HCT116 (cell line): ENCODE measurements around the gene TMEM132C. TPM values are rescaled to one million over a fixed set of nuclear protein-coding genes. Genes with fewer than 3 reads are reported as not detected.

Experiments
- ATAC-seq: fragments of 200-7000 bp; cut with Tn5 transposase; 2 replicates; pipeline ENCODE4 v1.9.1; 2020; ENCODE audit warnings: mild to moderate bottlenecking, moderate library complexity
- BruUV-seq: library from RNA; stranded (reverse); fragments of 400-500 nt; replicated peaks from 2 replicates; lab custom pipeline; 2021; lab: Mats Ljungman, UMichigan
- CTCF ChIA-PET: fragments of 300-600 bp; sonication (Branson Sonifier 250); formaldehyde crosslinking; loops from one replicate; lab custom pipeline; 2021; ENCODE audit warnings: antibody characterized with exemption; lab: Charles Lee
- POLR2A ChIA-PET: fragments of 300-600, 350-600 bp; sonication (Branson Sonifier 250); formaldehyde crosslinking; loops from one replicate; lab custom pipeline; 2021; ENCODE audit warnings: antibody characterized with exemption; lab: Charles Lee
- RAD21 ChIA-PET, 2 experiments: fragments of 300-600 bp; sonication (Branson Sonifier 250); formaldehyde crosslinking; loops; one replicate each; lab custom pipeline; 2023; ENCODE audit warnings: low total read pairs in 2 of 2; ENCODE audit not compliant: uncharacterized antibody in 2 of 2, unreplicated experiment in 2 of 2, low non-redundant PET in 1 of 2; lab: Charles Lee
- DNase-seq: peaks from one replicate; pipeline ENCODE4 v3.0.0-alpha.2; 2010; ENCODE audit warnings: low read depth, low spot score
- H2AFZ ChIP-seq: fragments of 200-600 bp; shearing (Covaris generic), sonication (generic); 2 replicates; pipeline ENCODE4 v1.6.1; 2017; ENCODE audit warnings: low read depth, mixed run types, mixed read lengths, antibody characterized with exemption, low read length; ENCODE audit not compliant: poor library complexity, severe bottlenecking
- H3K27ac ChIP-seq: 2 replicates; pipeline ENCODE4 v1.5.1; 2012; ENCODE audit warnings: low read depth, low read length
- H3K27me3 ChIP-seq: fragments of 200-600 bp; sonication (generic); 2 replicates; pipeline ENCODE4 v1.6.1; 2016; ENCODE audit warnings: mixed run types, low read length, mixed read lengths; ENCODE audit not compliant: insufficient read depth
- H3K36me3 ChIP-seq, 2 experiments: fragments of 200-500 bp in 1 of 2; fragments of 200-600 bp in 1 of 2; sonication (Bioruptor generic) in 1 of 2; sonication (generic) in 1 of 2; 2 replicates each; pipeline versions ENCODE4 v1.5.1 to v1.6.1; 2014 to 2016; ENCODE audit warnings: low read length in 2 of 2, inconsistent platforms in 1 of 2, mixed read lengths in 1 of 2, mixed run types in 1 of 2; ENCODE audit not compliant: insufficient read depth in 2 of 2, control insufficient read depth in 1 of 2
- H3K4me1 ChIP-seq, 2 experiments: fragments of 200-600 bp in 1 of 2; sonication (generic) in 1 of 2; 2 replicates each; pipeline versions ENCODE4 v1.5.1 to v1.6.1; 2012 to 2017; ENCODE audit warnings: low read length in 2 of 2, inconsistent platforms in 1 of 2, mild to moderate bottlenecking in 1 of 2, mixed read lengths in 1 of 2, mixed run types in 1 of 2, moderate library complexity in 1 of 2; ENCODE audit not compliant: insufficient read depth in 2 of 2, control insufficient read depth in 1 of 2
- H3K4me2 ChIP-seq: fragments of 200-600 bp; sonication (generic); 2 replicates; pipeline ENCODE4 v1.6.1; 2017; ENCODE audit warnings: mixed run types, low read length, mixed read lengths
- H3K4me3 ChIP-seq, 2 experiments: fragments of 200-600 bp in 1 of 2; sonication (generic) in 1 of 2; replicated peaks in 1 of 2; 2 replicates each; pipeline ENCODE4 v1.5.1; 2011 to 2016; ENCODE audit warnings: low read length in 2 of 2, control low read depth in 1 of 2, low read depth in 1 of 2, mild to moderate bottlenecking in 1 of 2, mixed read lengths in 1 of 2, mixed run types in 1 of 2
- H3K79me2 ChIP-seq: fragments of 200-600 bp; sonication (generic); 2 replicates; pipeline ENCODE4 v1.6.1; 2017; ENCODE audit warnings: mild to moderate bottlenecking, mixed run types, low read length, moderate library complexity, mixed read lengths; ENCODE audit not compliant: insufficient read depth
- H3K9ac ChIP-seq: fragments of 200-600 bp; sonication (generic); 2 replicates; pipeline ENCODE4 v1.6.1; 2016; ENCODE audit warnings: low read length, mixed read lengths
- H3K9me2 ChIP-seq: fragments of 200-600 bp; sonication (generic), shearing (Covaris generic); 2 replicates; pipeline ENCODE4 v1.6.1; 2017; ENCODE audit warnings: mixed run types, mild to moderate bottlenecking, moderate library complexity; ENCODE audit not compliant: insufficient read depth
- H3K9me3 ChIP-seq, 2 experiments: fragments of 200-500 bp in 1 of 2; fragments of 200-600 bp in 1 of 2; sonication (Bioruptor generic) in 1 of 2; sonication (generic) in 1 of 2; 2 replicates each; pipeline ENCODE4 v1.6.1; 2014 to 2017; ENCODE audit warnings: low read length in 2 of 2, mixed read lengths in 2 of 2, inconsistent platforms in 1 of 2, low read depth in 1 of 2, mild to moderate bottlenecking in 1 of 2, mixed run types in 1 of 2, moderate library complexity in 1 of 2; ENCODE audit not compliant: control insufficient read depth in 1 of 2, insufficient read depth in 1 of 2
- H4K20me1 ChIP-seq: fragments of 200-600 bp; sonication (generic), shearing (Covaris generic); 2 replicates; pipeline ENCODE4 v1.6.1; 2017; ENCODE audit warnings: mixed run types, mild to moderate bottlenecking, moderate library complexity; ENCODE audit not compliant: insufficient read depth
- ATF3 ChIP-seq: IDR thresholded peaks from 2 replicates; pipeline ENCODE4 v1.6.1; 2012
- CBX3 ChIP-seq: IDR thresholded peaks from 2 replicates; pipeline ENCODE4 v1.6.1; 2012; ENCODE audit warnings: low read depth
- CEBPB ChIP-seq: IDR thresholded peaks from 2 replicates; pipeline ENCODE4 v1.6.1; 2012; ENCODE audit warnings: low read depth
- CTCF ChIP-seq, 3 experiments: fragments of 200-600 bp in 1 of 3; sonication (generic) in 1 of 3; IDR thresholded peaks in 2 of 3; conservative IDR thresholded peaks in 1 of 3; 2 replicates each; pipeline ENCODE4 v1.5.1; 2012 to 2017; ENCODE audit warnings: low read depth in 2 of 3, low read length in 2 of 3, antibody characterized with exemption in 1 of 3, borderline replicate concordance in 1 of 3, control low read depth in 1 of 3, mild to moderate bottlenecking in 1 of 3, mixed read lengths in 1 of 3, mixed run types in 1 of 3, moderate library complexity in 1 of 3; ENCODE audit not compliant: insufficient read depth in 1 of 3
- EGR1 ChIP-seq: IDR thresholded peaks from 2 replicates; pipeline ENCODE4 v1.6.1; 2012; ENCODE audit warnings: low read depth
- ELF1 ChIP-seq: IDR thresholded peaks from 2 replicates; pipeline ENCODE4 v1.6.1; 2012; ENCODE audit warnings: low read depth, borderline replicate concordance
- EZH2 ChIP-seq: fragments of 200-600 bp; sonication (generic); IDR thresholded peaks from 2 replicates; pipeline ENCODE4 v1.6.1; 2017; ENCODE audit warnings: antibody characterized with exemption, mixed run types
- EZH2phosphoT487 ChIP-seq: fragments of 200-600 bp; IDR thresholded peaks from 2 replicates; pipeline ENCODE4 v1.6.1; 2018; ENCODE audit warnings: antibody characterized with exemption, borderline replicate concordance
- FOSL1 ChIP-seq: IDR thresholded peaks from 2 replicates; pipeline ENCODE4 v1.6.1; 2012; ENCODE audit warnings: low read depth
- POLR2A ChIP-seq: IDR thresholded peaks from 2 replicates; pipeline ENCODE4 v1.7.0; 2011; ENCODE audit warnings: borderline replicate concordance; ENCODE audit not compliant: insufficient read depth, insufficient read length; ENCODE audit errors: extremely low read depth
- RAD21 ChIP-seq: IDR thresholded peaks from 2 replicates; pipeline ENCODE4 v1.6.1; 2012; ENCODE audit warnings: low read depth, mild to moderate bottlenecking
- REST ChIP-seq: IDR thresholded peaks from 2 replicates; pipeline ENCODE4 v1.6.1; 2012; ENCODE audit warnings: low read depth
- SP1 ChIP-seq: IDR thresholded peaks from 2 replicates; pipeline ENCODE4 v1.6.1; 2012; ENCODE audit warnings: low read depth
- SRF ChIP-seq: IDR thresholded peaks from 2 replicates; pipeline ENCODE4 v1.6.1; 2012; ENCODE audit warnings: low read depth
- YY1 ChIP-seq: IDR thresholded peaks from 2 replicates; pipeline ENCODE4 v1.6.1; 2011; ENCODE audit warnings: low read length, low read depth, moderate library complexity, mild to moderate bottlenecking; ENCODE audit not compliant: insufficient replicate concordance; ENCODE audit errors: extremely low read depth
- ZNF274 ChIP-seq: fragments of 200-500 bp; sonication (Bioruptor generic); IDR thresholded peaks from 2 replicates; pipeline ENCODE4 v1.6.1; 2014; ENCODE audit warnings: mild to moderate bottlenecking, low read depth, low read length, inconsistent platforms
- intact Hi-C: fragments of 100-400 bp; cut with micrococcal nuclease; formaldehyde crosslinking; loops from 2 replicates; pipeline ENCODE4 v1.10.0; 2022
- total RNA-seq: library from RNA; stranded (reverse); gene quantifications from one replicate; pipeline ENCODE4 v1.2.1, GENCODE V29; 2021; ENCODE audit not compliant: unreplicated experiment

Gene TMEM132C
- total RNA-seq, 1 experiment from 2014 or later = not detected

GRCh38 chr12:128418944-128419343 lies 152.0 kb downstream of the TMEM132C start:
- ChIA-PET RAD21 (no interaction called here), CTCF (no interaction called here), POLR2A (no interaction called here)
- H3K27me3 ChIP-seq = no peaks in the 10 kb centered on the region
- H3K9me2 ChIP-seq = no peaks in the 10 kb centered on the region
- ATAC-seq (no peak), DNase-seq (no peak)
- H3K4me2 ChIP-seq = no peak overlapping the region
- no peaks in the 10 kb centered on the region for H3K4me1 ChIP-seq
- H3K9me3 ChIP-seq = peaks cover 14 to 22% of the 10 kb centered on the region in 2 experiments; a peak in 2 of 4 replicates
- BruUV-seq = no TSS peak
- H3K79me2 ChIP-seq = no peaks in the 10 kb centered on the region
- H3K9ac ChIP-seq = no peak overlapping the region
- H2AFZ ChIP-seq = no peak overlapping the region
- intact Hi-C loops = no loop called here
- TF ChIP-seq RAD21 = no peak
- no peak for TF ChIP-seq CBX3
- TF ChIP-seq FOSL1 = no peak
- TF ChIP-seq POLR2A = no peak
- TF ChIP-seq EZH2phosphoT487 = no peak
- no peak for TF ChIP-seq ELF1
- TF ChIP-seq EGR1 = no peak
- TF ChIP-seq CEBPB = no peak
- no peak for TF ChIP-seq SP1
- TF ChIP-seq ZNF274 = no peak
- H3K36me3 ChIP-seq = no peaks in the 10 kb centered on the region
- H3K27ac ChIP-seq = no peak overlapping the region
- H4K20me1 ChIP-seq = no peaks in the 10 kb centered on the region
- no peak overlapping the region for H3K4me3 ChIP-seq

- no peaks in the 10 kb centered on the region for H3K27me3 ChIP-seq
- ChIA-PET RAD21 (no interaction called here), POLR2A (no interaction called here), CTCF (no interaction called here)
- H3K4me2 ChIP-seq = no peak overlapping the region
- no peaks in the 10 kb centered on the region for H4K20me1 ChIP-seq
- peaks cover 14 to 22% of the 10 kb centered on the region in 2 experiments; a peak in 2 of 4 replicates for H3K9me3 ChIP-seq
- BruUV-seq = no TSS peak
- no peaks in the 10 kb centered on the region for H3K36me3 ChIP-seq
- H3K79me2 ChIP-seq = no peaks in the 10 kb centered on the region
- no peak overlapping the region for H3K4me3 ChIP-seq
- ATAC-seq = no peak
- DNase-seq = no peak
- intact Hi-C loops = no loop called here
- no peak overlapping the region for H2AFZ ChIP-seq
- no peaks in the 10 kb centered on the region for H3K9me2 ChIP-seq
- H3K27ac ChIP-seq = no peak overlapping the region
- H3K4me1 ChIP-seq = no peaks in the 10 kb centered on the region
- no peak overlapping the region for H3K9ac ChIP-seq
- TF ChIP-seq YY1 (no peak), SP1 (no peak), ZNF274 (no peak), POLR2A (no peak), FOSL1 (no peak), RAD21 (no peak), REST (no peak), SRF (no peak), EZH2 (no peak), EGR1 (no peak), ATF3 (no peak), CTCF (IDR thresholded peaks at IDR 0.05 in 2 of 3, conservative IDR thresholded peaks at IDR 0.05 in 1 of 3; ENCODE audit: borderline replicate concordance in 1 of 3, insufficient read depth in 1 of 3, low read depth in 2 of 3, low read length in 2 of 3) (no peak), CBX3 (no peak)
Observed at GRCh38 chr12:128420163-128420562, 153.2 kb downstream of the TMEM132C start.
